ENCODE results near the gene COMMD4. TPM values are rescaled to one million over a fixed set of nuclear protein-coding genes. Genes with fewer than 3 reads are reported as not detected.
"Not testable (repeated sequence)": the region's sequence is repeated elsewhere in the genome, so short reads cannot be mapped to it uniquely, and the experiment has no call there.

COMMD4 gene
- total and polyA plus RNA-seq, 2 donors (not counting 3 experiments of a cell fraction or from before 2014, with no cell fraction given) = 114 to 244 TPM

- no TSS peak for BruUV-seq (replicated peaks)
- FAIRE-seq (peak; percentile 35), DNase-seq (ENCODE audit: low read depth, low spot score) (peak; percentile 11)
- CTCF ChIA-PET = interaction anchor here (1.2 kb wide), 1 partner anchor 19 kb away, joined by 3 read pairs; no protein-coding TSS in a partner anchor
- Histone ChIP-seq H3K4me2 (ENCODE audit: insufficient read depth, low read length) (peak overlapping the region; percentile 53), H3K9ac (replicated peaks; ENCODE audit: extremely low read depth, insufficient read depth, low read length) (peak overlapping the region; percentile 27), H3K4me3 (replicated peaks in 1 of 3; ENCODE audit: insufficient read depth in 1 of 3, low read depth in 1 of 3, low read length in 3 of 3) (peak overlapping the region; percentile 59 to 84 (median 68)), H3K9me1 (replicated peaks; ENCODE audit: control insufficient read depth, extremely low read depth, insufficient read depth, low read length) (no peaks in the 10 kb centered on the region), H3K4me1 (ENCODE audit: control insufficient read depth, extremely low read depth, insufficient read depth, low read length) (peaks cover 7% of the 10 kb centered on the region), H3K9me3 (replicated peaks; ENCODE audit: control insufficient read depth, insufficient read depth, low read length) (no peaks in the 10 kb centered on the region), H4K20me1 (replicated peaks; ENCODE audit: control insufficient read depth, extremely low read depth, insufficient read depth, low read length) (no peaks in the 10 kb centered on the region), H3K27ac (ENCODE audit: insufficient read depth, low read depth, low read length) (no peak overlapping the region), H2AFZ (ENCODE audit: low read depth, low read length) (peak overlapping the region; percentile 65), H3K79me2 (ENCODE audit: control insufficient read depth, insufficient read depth, low read length) (no peaks in the 10 kb centered on the region), H3K36me3 (ENCODE audit: control insufficient read depth in 2 of 2, extremely low read depth in 1 of 2, insufficient read depth in 2 of 2, low read length in 2 of 2) (peaks cover 0 to 2% of the 10 kb centered on the region in 2 experiments), H3K27me3 (ENCODE audit: control insufficient read depth in 2 of 2, insufficient read depth in 2 of 2, low read length in 2 of 2) (no peaks in the 10 kb centered on the region)
- dilution Hi-C loops (cut with MboI; ENCODE audit: extremely low pct_ligation_motif_present, low sequenced_read_pairs) (no loop called here), intact Hi-C loops (cut with micrococcal nuclease) (no loop called here)
- TF ChIP-seq POLR2A (IDR thresholded peaks at IDR 0.05; ENCODE audit: low read depth, low read length) (no peak), MAX (IDR thresholded peaks at IDR 0.05; ENCODE audit: insufficient read depth, insufficient read length) (no peak), GATA2 (IDR thresholded peaks at IDR 0.05; ENCODE audit: insufficient read depth, insufficient read length, low read depth, low read length) (no peak)
- POLR2A ChIA-PET = no interaction called here
These were observed 12.9 kb downstream of the COMMD4 start for GRCh38 chr15:75348562-75349350.

- CTCF ChIA-PET; FAIRE-seq; H2AFZ ChIP-seq (ENCODE audit: low read depth, low read length): not testable (repeated sequence)
These were observed 13.4 kb downstream of the COMMD4 start for GRCh38 chr15:75349351-75349669.

More at GRCh38 chr15:75349351-75349669, 13.4 kb downstream of the COMMD4 start:
- H3K79me2 ChIP-seq (ENCODE audit: control insufficient read depth, insufficient read depth, low read length); H3K9me1 ChIP-seq (replicated peaks; ENCODE audit: control insufficient read depth, extremely low read depth, insufficient read depth, low read length); H3K9ac ChIP-seq (replicated peaks; ENCODE audit: extremely low read depth, insufficient read depth, low read length); H3K4me3 ChIP-seq (replicated peaks in 1 of 3; ENCODE audit: insufficient read depth in 1 of 3, low read depth in 1 of 3, low read length in 3 of 3); H4K20me1 ChIP-seq (replicated peaks; ENCODE audit: control insufficient read depth, extremely low read depth, insufficient read depth, low read length); H3K4me1 ChIP-seq (ENCODE audit: control insufficient read depth, extremely low read depth, insufficient read depth, low read length); BruUV-seq (replicated peaks); H3K27ac ChIP-seq (ENCODE audit: insufficient read depth, low read depth, low read length); DNase-seq (ENCODE audit: low read depth, low spot score); H3K4me2 ChIP-seq (ENCODE audit: insufficient read depth, low read length); POLR2A ChIA-PET; H3K27me3 ChIP-seq (ENCODE audit: control insufficient read depth in 2 of 2, insufficient read depth in 2 of 2, low read length in 2 of 2); intact Hi-C loops (cut with micrococcal nuclease); H3K9me3 ChIP-seq (replicated peaks; ENCODE audit: control insufficient read depth, insufficient read depth, low read length); dilution Hi-C loops (cut with MboI; ENCODE audit: extremely low pct_ligation_motif_present, low sequenced_read_pairs); H3K36me3 ChIP-seq (ENCODE audit: control insufficient read depth in 2 of 2, extremely low read depth in 1 of 2, insufficient read depth in 2 of 2, low read length in 2 of 2): not testable (repeated sequence)

Measured in endothelial cell of umbilical vein (primary cell).